NCI-H187 (cell line): ENCODE results near the gene PPP1R15B.
A peak's percentile ranks its signal among the peaks of the same experiment; 100 is the strongest.

Experiments used
- DNase-seq, 2 experiments: peaks; one replicate each; lab custom pipeline; 2025; lab: John Stamatoyannopoulos, UW

PPP1R15B gene

GRCh38 chr1:204420039-204421004 lies 8.7 kb upstream of the PPP1R15B start:
- DNase-seq, result peak; percentile 59 to 84

- no peak for DNase-seq
Measured at GRCh38 chr1:204419064-204419403, 7.4 kb upstream of the PPP1R15B start.

DNA sequence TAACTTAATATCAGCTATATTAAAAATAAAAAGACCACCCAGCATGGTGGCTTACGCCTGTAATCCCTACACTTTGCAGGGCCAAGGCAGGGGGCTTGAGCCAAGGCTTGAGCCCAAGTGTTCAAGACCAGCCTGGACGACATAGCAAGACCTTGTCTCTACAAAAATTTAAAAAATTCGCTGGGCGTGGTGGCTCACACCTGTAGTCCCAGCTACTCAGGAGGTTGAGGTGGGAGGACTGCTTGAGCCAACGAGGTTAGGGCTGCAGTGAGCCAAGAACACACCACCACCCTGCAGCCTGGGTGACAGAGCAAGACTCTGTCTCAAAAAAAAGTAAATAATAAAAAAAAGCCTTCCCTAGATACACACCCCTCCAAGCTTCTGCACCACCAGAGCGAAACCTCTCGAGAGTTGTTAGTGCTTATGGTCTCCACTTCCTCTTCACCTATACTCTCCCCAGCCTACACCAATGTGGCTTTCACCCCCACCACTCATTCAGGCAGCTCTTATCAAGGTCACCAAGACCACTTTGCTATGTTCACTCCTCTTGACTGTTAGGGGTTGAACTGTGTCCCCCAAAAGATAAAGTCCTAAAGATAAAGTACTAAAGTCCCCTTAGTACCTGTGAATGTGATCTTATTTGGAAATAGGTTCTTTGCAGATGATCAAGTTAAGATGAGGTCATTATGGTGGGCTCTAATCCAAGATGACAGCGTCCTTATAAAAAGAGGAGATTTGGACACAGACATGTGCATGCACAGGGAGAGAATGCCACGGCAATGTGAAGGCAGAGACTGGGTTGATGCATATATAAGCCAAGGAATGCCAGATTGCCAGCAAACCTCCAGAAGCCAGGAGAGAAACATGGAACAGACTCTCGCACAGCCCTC lies 6.8 kb upstream of the PPP1R15B start:
- no peak for DNase-seq

GRCh38 chr1:204417074-204417997 lies 5.7 kb upstream of the PPP1R15B start:
- no peak for DNase-seq

- DNase-seq, result no peak
Measured at GRCh38 chr1:204416589-204417073, 5.0 kb upstream of the PPP1R15B start.

- no peak for DNase-seq
Measured at GRCh38 chr1:204415351-204415750, 3.7 kb upstream of the PPP1R15B start.

- no peak for DNase-seq
Measured at GRCh38 chr1:204414016-204414415, 2.4 kb upstream of the PPP1R15B start.

GRCh38 chr1:204413170-204413535 lies 1.5 kb upstream of the PPP1R15B start:
- DNase-seq, result no peak

- DNase-seq, result peak; percentile 28 to 54
Measured at GRCh38 chr1:204410688-204411450, 748 bp downstream of the PPP1R15B start.

- no peak for DNase-seq
Measured at GRCh38 chr1:204409836-204410687, 1.6 kb downstream of the PPP1R15B start.

GRCh38 chr1:204409123-204409522 lies 2.5 kb downstream of the PPP1R15B start:
- DNase-seq, result no peak

DNA sequence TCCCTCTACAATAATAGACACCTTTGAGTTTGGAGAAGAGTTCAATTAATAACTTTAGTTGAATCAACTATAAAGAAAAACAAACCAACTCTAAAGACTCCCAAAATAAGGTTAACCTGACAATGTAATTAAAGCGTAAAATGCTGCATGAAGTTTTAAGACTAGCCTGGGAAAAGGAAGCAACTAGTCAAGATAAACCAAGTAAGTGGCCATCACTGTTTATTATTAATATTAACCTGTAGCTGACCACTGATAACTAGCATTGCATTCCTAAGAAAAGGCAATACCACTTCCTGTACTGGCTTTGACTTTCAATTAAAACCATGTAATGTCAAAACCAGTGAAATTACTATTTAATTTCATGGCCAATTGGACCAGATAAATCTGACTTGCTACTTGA lies 3.0 kb downstream of the PPP1R15B start:
- no peak for DNase-seq

DNA sequence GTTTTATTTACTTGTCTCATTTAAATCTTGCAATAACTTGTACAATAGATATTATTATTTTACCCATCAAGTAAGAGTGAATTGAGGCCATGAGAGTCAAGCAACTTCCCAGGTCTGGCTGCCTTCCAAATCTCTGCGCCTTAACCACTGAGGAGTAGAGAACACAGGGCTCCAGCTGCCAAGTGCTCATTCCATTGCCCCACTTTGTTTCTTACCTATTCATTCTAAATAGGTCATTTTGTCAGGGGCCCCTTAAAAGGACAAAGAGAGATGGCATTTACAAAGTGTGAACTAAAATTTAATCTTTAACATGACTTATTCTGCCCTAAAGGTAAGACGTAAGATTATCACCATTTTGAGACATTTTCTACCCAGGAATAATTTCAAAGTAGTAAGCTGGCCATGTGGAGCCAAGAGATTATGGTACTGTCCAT lies 3.5 kb downstream of the PPP1R15B start:
- no peak for DNase-seq

DNA sequence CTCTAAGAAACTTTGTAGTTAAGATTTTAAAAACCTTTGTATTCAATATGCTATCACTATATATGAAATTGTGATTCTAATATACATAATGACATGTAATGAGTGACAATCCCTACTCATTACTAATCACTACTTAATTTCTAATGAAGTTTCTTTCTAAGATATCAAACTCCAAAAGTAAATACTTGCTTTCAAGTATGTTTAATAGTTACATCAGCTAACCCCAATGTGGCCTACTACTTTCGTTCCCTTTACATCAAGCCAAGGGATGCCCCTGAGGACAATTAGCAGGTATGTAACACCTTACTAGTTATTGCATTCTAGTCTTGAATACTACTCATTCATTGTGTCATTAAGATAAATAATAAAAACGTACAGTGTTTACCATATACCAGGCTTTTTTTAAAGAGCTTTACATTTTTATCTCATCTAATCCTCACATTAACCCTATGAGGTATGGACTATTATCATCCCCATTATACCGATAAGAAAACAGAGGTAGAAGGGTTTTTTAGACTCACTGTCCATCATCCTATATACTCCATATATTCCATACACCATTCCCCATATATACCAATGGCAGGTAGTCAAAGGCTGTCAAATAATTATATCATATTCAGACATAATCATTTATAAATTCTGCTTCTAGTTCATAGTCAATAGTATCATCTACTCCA lies 4.2 kb downstream of the PPP1R15B start:
- no peak for DNase-seq

DNA sequence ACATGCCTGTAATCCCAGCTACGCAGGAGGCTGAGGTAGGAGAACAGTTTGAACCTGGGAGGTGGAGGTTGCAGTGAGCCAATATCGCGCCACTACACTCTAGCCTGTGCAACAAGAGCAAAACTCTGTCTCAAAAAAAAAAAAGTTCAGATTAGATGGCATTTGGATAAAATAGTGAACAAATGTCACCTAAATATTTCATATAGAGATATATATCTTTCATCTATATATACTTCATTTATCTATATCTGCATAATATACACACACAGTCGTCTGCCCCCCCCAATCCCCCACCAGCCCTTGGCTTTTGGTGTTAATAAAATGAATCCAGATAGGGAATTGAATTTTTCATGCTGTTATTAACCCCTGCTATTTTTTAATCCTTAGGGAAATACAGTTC lies 5.0 kb downstream of the PPP1R15B start:
- DNase-seq, result no peak

GRCh38 chr1:204405988-204406387 lies 5.6 kb downstream of the PPP1R15B start:
- DNase-seq, result no peak

GRCh38 chr1:204404629-204405028 lies 7.0 kb downstream of the PPP1R15B start:
- no peak for DNase-seq

DNA sequence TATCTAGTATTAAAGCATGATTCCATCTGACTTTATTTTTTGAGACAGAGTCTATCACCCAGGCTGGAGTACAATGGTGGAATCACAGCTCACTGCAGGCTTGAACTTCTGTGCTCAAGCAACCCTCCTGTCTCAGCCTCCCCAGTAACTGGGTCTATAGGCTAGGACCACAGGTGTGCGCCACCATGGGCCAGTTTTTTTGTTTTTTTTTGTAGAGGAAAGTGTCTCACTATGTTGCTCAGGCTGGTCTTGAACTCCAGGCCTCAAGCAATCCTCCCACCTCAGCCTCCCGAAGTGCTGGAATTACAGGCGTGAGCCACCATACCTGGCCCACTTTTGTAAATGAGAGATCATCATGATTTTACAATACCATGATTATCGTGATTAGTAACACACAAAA lies 9.2 kb downstream of the PPP1R15B start:
- DNase-seq, result no peak

DNA sequence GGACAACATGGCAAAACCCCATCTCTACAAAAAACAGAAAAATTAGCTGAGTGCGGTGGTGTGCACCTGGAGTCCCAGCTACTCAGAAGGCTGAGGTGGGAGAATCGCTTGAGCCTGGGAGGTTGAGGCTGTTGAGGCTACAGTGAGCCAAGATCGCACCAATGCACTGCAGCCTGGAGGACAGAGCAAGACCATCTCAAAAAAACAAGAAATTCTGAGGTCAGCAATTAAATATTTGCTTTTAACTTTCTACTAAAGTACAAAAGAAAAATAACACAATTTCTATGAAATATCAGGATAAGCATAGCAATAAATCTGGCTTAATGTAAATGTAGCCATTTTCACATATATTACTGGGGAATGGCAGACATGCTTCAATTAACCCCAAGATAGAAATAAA lies 9.9 kb downstream of the PPP1R15B start:
- DNase-seq, result no peak
